Activated naive CD4-positive, alpha-beta T cell treated with anti-CD3 and anti-CD28 coated beads, Interleukin-2, amount 50 U/mL, for 24 hours (primary cell): Measurements from ENCODE around the gene CTNNA3.
"Not testable (repeated sequence)": the region's sequence is repeated elsewhere in the genome, so short reads cannot be mapped to it uniquely, and the experiment has no call there.

Experiments
- H3K27ac Mint-ChIP-seq: one replicate; pipeline ENCODE4 v1.8.0; 2021; ENCODE audit warnings: mild to moderate bottlenecking, mixed read lengths
- H3K27me3 Mint-ChIP-seq: one replicate; pipeline ENCODE4 v1.8.0; 2021; ENCODE audit warnings: mixed read lengths
- H3K36me3 Mint-ChIP-seq: one replicate; pipeline ENCODE4 v1.8.0; 2021; ENCODE audit warnings: mixed read lengths
- H3K4me1 Mint-ChIP-seq: one replicate; pipeline ENCODE4 v1.8.0; 2021; ENCODE audit warnings: mixed read lengths
- H3K4me3 Mint-ChIP-seq: one replicate; pipeline ENCODE4 v1.8.0; 2021; ENCODE audit warnings: mild to moderate bottlenecking, mixed read lengths
- H3K9me3 Mint-ChIP-seq: one replicate; pipeline ENCODE4 v1.8.0; 2021; ENCODE audit warnings: mixed read lengths

CTNNA3 gene

GRCh38 chr10:67696029-67696428 is at the start of gene CTNNA3:
CTNNA3 (minus strand) TSS chr10:67696195.
- no peak within 1 kb of the TSS for H3K4me3 Mint-ChIP-seq
- H3K4me1 Mint-ChIP-seq: peaks cover 6% of the 10 kb centered on the region
- H3K9me3 Mint-ChIP-seq: no peaks in the 10 kb centered on the region
- H3K27ac Mint-ChIP-seq: no peak within 1 kb of the TSS
- H3K36me3 Mint-ChIP-seq: peaks cover 2% of the 10 kb centered on the region
- peaks cover 5% of the 10 kb centered on the region for H3K27me3 Mint-ChIP-seq

DNA sequence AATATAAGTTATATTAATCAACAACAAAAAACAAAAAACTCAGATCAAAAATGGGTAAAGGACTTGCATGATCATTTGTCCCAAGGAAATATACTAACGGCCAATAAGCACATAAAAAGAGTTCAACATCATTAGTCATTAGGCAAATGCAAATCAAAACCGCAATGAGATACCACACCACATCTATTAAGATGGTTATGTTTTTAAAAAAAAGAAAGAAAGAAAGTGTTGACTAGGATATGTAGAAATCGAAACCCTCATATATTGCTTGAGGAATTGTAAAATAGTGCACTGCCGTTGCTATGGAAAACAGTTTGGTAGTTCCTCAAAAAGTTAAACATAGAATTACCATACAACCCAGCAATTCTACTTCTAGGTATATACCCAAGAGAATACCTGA is 39.4 kb upstream of the CTNNA3 start:
- Mint-ChIP-seq H3K27ac (no peak overlapping the region), H3K4me3 (no peak overlapping the region), H3K36me3 (peaks cover 2% of the 10 kb centered on the region), H3K4me1 (peaks cover 4% of the 10 kb centered on the region), H3K27me3 (peaks cover under 1% of the 10 kb centered on the region), H3K9me3 (no peaks in the 10 kb centered on the region)

DNA sequence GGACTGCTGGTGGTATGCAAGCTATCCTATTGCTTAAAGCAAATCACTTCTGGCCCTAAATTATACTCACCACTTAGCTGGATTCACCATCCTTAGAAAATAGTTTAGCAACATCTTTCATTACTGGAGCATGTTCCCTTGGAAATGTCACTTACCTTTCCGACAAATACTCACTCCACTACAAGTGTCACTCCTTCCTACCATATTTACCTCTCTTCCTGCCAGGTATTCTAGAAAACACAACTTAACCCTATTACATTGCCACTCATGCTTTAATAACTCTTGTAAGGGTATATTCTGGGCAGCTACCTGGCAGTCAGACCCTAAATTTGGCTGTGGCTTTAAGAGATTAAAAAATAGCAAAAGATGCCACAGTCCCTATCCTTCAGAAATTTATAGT is 37.5 kb upstream of the CTNNA3 start:
- peaks cover 2% of the 10 kb centered on the region for H3K27me3 Mint-ChIP-seq
- peaks cover 2% of the 10 kb centered on the region for H3K36me3 Mint-ChIP-seq
- no peak overlapping the region for H3K27ac Mint-ChIP-seq
- no peaks in the 10 kb centered on the region for H3K9me3 Mint-ChIP-seq
- peaks cover 4% of the 10 kb centered on the region for H3K4me1 Mint-ChIP-seq
- H3K4me3 Mint-ChIP-seq: no peak overlapping the region

DNA sequence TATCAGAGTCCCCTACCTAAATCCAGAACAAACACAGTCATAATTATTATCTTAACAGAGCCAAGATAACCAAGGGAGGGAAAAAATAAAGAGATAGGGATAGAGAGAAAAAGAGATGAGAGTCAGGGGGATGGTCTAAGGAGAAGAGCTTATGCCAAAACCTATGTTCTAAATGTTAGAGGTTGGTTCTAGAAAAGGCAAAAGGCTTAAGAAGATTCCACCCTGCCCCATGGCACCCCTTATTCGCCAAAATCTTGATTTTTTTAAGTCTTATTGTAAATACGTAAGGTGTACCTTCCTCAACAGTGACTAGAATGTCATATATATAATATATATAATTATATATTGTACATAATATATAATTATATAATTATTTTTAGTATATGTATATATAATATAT is 29.6 kb upstream of the CTNNA3 start:
- no peaks in the 10 kb centered on the region for H3K9me3 Mint-ChIP-seq

GRCh38 chr10:67723601-67724000 is 27.6 kb upstream of the CTNNA3 start:
- H3K36me3 Mint-ChIP-seq: no peaks in the 10 kb centered on the region
- H3K4me3 Mint-ChIP-seq: no peak overlapping the region
- H3K27ac Mint-ChIP-seq: no peak overlapping the region
- H3K27me3 Mint-ChIP-seq: no peaks in the 10 kb centered on the region
- no peaks in the 10 kb centered on the region for H3K9me3 Mint-ChIP-seq
- no peaks in the 10 kb centered on the region for H3K4me1 Mint-ChIP-seq

More for the DNA sequence above, 29.6 kb upstream of the CTNNA3 start:
- Mint-ChIP-seq H3K4me1 (no peaks in the 10 kb centered on the region), H3K27ac (no peak overlapping the region), H3K36me3 (no peaks in the 10 kb centered on the region), H3K4me3 (no peak overlapping the region), H3K27me3 (peaks cover 2% of the 10 kb centered on the region)

DNA sequence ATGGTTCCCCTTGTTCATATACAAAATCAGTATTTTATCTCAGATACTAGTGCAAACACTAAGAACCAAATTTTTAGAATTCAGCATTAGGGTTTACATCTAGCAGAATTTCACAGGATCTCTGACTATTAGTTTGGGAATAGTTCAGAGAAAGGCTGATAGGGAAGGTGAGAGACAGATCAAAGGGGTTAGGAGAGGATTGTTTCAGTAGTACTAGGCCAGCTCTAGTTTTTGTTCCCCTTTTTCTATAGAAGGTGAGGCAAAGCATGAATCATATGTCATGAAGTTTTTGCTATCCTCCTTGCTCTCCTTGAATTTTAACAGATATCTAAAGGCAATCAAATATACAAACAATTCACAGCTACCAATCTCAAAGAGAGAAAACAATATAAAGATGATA is 26.1 kb upstream of the CTNNA3 start:
- Mint-ChIP-seq H3K36me3 (no peaks in the 10 kb centered on the region), H3K4me3 (no peak overlapping the region), H3K27me3 (no peaks in the 10 kb centered on the region), H3K9me3 (no peaks in the 10 kb centered on the region), H3K4me1 (no peaks in the 10 kb centered on the region), H3K27ac (no peak overlapping the region)

DNA sequence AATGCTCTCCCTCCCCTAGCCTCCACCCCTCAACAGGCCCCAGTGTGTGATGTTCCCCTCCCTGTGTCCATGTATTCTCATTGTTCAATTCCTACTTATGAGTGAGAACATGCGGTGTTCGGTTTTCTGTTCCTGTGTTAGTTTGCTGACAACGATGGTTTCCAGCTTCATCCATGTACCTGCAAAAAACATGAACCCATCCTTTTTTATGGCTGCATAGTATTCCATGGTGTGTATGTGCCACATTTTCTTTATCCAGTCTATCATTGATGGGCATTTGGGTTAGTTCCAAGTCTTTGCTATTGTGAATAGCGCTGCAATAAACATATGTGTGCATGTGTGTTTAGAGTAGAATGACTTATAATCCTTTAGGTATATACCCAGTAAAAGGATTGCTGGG is 20.5 kb upstream of the CTNNA3 start:
- H3K27me3 Mint-ChIP-seq, H3K9me3 Mint-ChIP-seq, H3K36me3 Mint-ChIP-seq, H3K4me3 Mint-ChIP-seq, H3K27ac Mint-ChIP-seq, H3K4me1 Mint-ChIP-seq: not testable (repeated sequence)

DNA sequence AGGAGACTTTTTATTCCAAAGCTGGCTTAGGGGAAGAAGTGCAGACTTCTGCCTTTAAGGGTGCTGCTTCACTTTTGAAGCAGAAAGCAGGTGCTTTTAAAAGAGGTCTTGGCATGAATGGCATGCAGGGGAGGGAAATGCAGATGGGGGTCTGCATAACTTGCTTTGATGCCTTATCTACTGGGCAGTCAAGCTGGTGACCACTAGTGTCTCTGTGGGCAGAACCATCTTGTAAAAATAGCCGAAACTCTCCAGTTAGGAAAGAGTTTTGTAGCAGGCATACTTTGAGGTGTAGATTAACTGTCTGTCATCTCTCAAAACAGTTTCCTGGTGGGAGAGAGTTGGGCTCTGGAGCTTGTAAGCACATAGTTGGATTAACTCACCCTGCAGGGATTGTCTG is 9.9 kb upstream of the CTNNA3 start:
- H3K9me3 Mint-ChIP-seq: no peaks in the 10 kb centered on the region

DNA sequence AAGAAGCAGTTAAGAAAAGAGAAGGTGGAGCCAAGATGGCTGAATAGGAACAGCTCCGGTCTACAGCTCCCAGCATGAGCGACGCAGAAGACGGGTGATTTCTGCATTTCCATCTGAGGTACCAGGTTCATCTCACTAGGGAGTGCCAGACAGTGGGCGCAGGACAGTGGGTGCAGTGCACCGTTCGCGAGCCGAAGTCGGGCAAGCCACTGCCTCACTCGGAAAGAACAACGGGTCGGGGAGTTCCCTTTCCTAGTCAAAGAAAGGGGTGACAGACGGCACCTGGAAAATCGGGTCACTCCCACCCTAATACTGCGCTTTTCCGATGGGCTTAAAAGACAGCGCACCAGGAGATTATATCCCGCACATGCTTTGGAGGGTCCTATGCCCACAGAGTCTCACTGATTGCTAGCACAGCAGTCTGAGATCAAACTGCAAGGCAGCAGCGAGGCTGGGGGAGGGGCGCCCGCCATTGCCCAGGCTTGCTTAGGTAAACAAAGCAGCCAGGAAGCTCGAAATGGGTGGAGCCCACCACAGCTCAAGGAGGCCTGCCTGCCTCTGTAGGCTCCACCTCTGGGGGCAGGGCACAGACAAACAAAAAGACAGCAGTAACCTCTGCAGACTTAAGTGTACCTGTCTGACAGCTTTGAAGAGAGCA is 3.7 kb upstream of the CTNNA3 start:
- H3K27ac Mint-ChIP-seq, H3K27me3 Mint-ChIP-seq, H3K4me1 Mint-ChIP-seq: not testable (repeated sequence)

More for the DNA sequence above, 9.9 kb upstream of the CTNNA3 start:
- Mint-ChIP-seq H3K4me3 (no peak overlapping the region), H3K36me3 (no peaks in the 10 kb centered on the region), H3K27ac (no peak overlapping the region), H3K27me3 (no peaks in the 10 kb centered on the region), H3K4me1 (no peaks in the 10 kb centered on the region)

DNA sequence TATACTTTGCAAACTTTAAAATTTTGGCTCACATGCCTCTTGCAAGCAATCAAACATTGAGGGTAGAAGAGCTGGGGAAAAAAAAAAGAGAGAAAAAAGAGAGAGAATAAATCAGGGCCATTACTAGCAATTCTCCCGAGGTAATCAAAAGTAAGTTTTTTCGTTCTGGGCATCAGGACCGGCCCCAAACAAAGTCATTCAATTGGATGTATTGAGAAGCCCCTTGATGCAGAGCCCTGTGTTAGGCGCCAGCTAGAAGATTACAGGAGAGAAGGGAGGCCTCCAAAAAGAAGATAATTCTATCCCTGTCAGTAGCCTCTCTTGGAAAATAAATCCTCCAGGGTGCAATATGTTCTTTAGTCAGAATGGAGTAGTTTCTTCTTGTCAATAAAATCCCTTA is 2.2 kb upstream of the CTNNA3 start:
- Mint-ChIP-seq H3K27me3 (peaks cover 4% of the 10 kb centered on the region), H3K36me3 (peaks cover 2% of the 10 kb centered on the region), H3K9me3 (no peaks in the 10 kb centered on the region), H3K4me1 (peaks cover 6% of the 10 kb centered on the region), H3K27ac (no peak overlapping the region), H3K4me3 (no peak overlapping the region)

More for the DNA sequence above, 3.7 kb upstream of the CTNNA3 start:
- not testable (repeated sequence) for H3K9me3 Mint-ChIP-seq, H3K36me3 Mint-ChIP-seq, H3K4me3 Mint-ChIP-seq

GRCh38 chr10:67697724-67698131 is 1.7 kb upstream of the CTNNA3 start:
- Mint-ChIP-seq H3K27me3 (peaks cover 5% of the 10 kb centered on the region), H3K36me3 (peaks cover 2% of the 10 kb centered on the region), H3K4me1 (peaks cover 6% of the 10 kb centered on the region), H3K27ac (no peak overlapping the region), H3K9me3 (no peaks in the 10 kb centered on the region), H3K4me3 (no peak overlapping the region)

DNA sequence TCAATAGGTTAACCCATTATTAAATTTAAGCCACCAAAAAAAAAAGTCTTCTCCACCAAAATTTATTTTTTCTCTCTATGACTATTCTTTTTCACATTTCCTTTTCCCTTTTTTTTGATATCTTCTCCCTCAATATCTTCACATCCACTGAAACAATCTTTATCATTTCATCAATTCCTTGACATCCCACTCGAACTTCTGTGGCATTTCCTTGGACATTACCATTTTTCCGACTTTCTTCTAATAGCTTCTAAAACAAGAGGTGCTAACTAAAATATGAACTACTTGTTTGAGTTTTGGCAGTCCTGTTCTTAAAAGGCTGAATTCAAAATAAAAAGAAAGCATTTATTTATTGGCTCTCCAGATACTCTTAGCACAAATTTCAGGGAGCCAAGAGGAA is 684 bp upstream of the CTNNA3 start:
- Mint-ChIP-seq H3K36me3 (peaks cover 2% of the 10 kb centered on the region), H3K9me3 (no peaks in the 10 kb centered on the region), H3K4me1 (peaks cover 6% of the 10 kb centered on the region), H3K4me3 (no peak overlapping the region), H3K27ac (no peak overlapping the region), H3K27me3 (peaks cover 5% of the 10 kb centered on the region)

DNA sequence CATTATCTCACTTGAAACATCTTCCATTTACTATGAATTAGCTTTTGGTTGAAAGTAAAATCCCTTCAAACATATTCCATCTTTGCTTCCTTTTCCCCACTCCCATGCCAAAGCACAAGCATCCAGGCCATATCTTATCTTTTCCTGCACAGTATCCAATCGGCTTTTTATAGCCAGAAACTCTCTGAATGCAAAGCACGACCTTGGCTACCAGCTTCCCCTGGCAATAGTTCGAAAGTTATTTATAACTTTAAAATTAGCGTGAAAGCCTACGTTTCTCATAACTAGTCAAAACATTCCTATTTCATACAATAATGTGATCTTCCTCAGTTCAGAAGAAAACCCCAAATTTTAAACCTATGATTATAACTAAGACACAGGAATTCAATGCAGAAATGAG is 440 bp downstream of the CTNNA3 start:
- Mint-ChIP-seq H3K4me1 (peaks cover 6% of the 10 kb centered on the region), H3K4me3 (no peak overlapping the region), H3K27ac (no peak overlapping the region)

DNA sequence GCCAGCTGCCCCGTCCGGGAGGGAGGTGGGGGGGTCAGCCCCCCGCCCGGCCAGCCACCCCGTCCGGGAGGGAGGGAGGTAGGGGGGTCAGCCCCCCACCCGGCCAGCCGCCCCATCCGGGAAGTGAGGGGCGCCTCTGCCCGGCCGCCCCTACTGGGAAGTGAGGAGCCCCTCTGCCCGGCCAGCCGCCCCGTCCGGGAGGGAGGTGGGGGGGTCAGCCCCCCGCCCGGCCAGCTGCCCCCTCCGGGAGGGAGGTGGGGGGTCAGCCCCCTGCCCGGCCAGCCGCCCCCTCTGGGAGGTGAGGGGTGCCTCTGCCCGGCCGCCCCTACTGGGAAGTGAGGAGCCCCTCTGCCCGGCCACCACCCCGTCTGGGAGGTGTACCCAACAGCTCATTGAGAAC is 4.1 kb downstream of the CTNNA3 start:
- not testable (repeated sequence) for H3K27ac Mint-ChIP-seq, H3K9me3 Mint-ChIP-seq, H3K4me1 Mint-ChIP-seq, H3K36me3 Mint-ChIP-seq, H3K4me3 Mint-ChIP-seq, H3K27me3 Mint-ChIP-seq

More for the DNA sequence above, 440 bp downstream of the CTNNA3 start:
- H3K36me3 Mint-ChIP-seq: no peaks in the 10 kb centered on the region
- peaks cover 5% of the 10 kb centered on the region for H3K27me3 Mint-ChIP-seq
- no peaks in the 10 kb centered on the region for H3K9me3 Mint-ChIP-seq

DNA sequence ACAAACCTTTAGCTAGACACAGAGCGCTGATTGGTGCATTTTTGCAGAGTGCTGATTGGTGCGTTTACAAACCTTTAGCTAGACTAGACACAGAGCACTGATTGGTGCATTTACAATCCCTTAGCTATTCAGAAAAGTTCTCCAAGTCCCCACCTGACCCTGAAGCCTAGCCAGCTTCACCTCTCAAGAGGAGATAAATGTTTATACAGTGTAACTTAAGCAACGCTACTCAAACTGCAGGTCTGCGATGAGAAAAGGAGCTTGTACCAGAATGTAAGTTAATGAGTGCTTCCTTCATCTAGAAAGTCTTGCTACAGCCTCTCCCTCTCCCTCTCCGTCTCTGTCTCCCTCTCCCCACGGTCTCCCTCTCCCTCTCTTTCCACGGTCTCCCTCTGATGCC is 5.5 kb downstream of the CTNNA3 start:
- H3K4me3 Mint-ChIP-seq, H3K4me1 Mint-ChIP-seq, H3K9me3 Mint-ChIP-seq, H3K27me3 Mint-ChIP-seq, H3K27ac Mint-ChIP-seq, H3K36me3 Mint-ChIP-seq: not testable (repeated sequence)

DNA sequence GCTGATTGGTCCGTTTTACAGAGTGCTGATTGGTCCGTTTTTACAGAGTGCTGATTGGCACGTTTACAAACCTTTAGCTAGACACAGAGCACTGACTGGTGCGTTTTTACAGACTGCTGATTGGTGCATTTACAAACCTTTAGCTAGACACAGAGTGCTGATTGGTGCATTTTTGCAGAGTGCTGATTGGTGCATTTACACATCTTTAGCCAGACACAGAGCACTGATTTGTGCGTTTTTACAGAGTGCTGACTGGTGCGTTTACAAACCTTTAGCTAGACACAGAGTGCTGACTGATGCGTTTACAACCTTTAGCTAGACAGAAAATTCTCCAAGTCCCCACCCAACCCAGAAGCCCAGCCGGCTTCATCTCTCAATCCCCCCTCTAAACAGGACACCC is 11.9 kb downstream of the CTNNA3 start:
- H3K27me3 Mint-ChIP-seq, H3K4me3 Mint-ChIP-seq, H3K36me3 Mint-ChIP-seq, H3K4me1 Mint-ChIP-seq, H3K27ac Mint-ChIP-seq: not testable (repeated sequence)
- peaks cover 10% of the 10 kb centered on the region for H3K9me3 Mint-ChIP-seq

- Mint-ChIP-seq H3K36me3 (peaks cover 2% of the 10 kb centered on the region), H3K9me3 (peaks cover 7% of the 10 kb centered on the region), H3K27ac (no peak overlapping the region), H3K4me3 (no peak overlapping the region), H3K4me1 (no peaks in the 10 kb centered on the region), H3K27me3 (peaks cover 14% of the 10 kb centered on the region)
Observed at GRCh38 chr10:67678335-67678974, 17.5 kb downstream of the CTNNA3 start.
